ENCODE data around the gene PCNT. TPM values are rescaled to one million over a fixed set of nuclear protein-coding genes. Genes with fewer than 3 reads are reported as not detected.
"Not testable (repeated sequence)": the region's sequence is repeated elsewhere in the genome, so short reads cannot be mapped to it uniquely, and the experiment has no call there.

PCNT gene
- total RNA-seq, 3 donors from 2014 or later, result 25.2 to 31.0 (median 28.5) TPM

- no peak for DNase-seq (ENCODE audit: low spot score in 2 of 2)
- Histone ChIP-seq H3K27ac (no peak overlapping the region), H3K9me3 (no peaks in the 10 kb centered on the region), H3K27me3 (no peaks in the 10 kb centered on the region), H3K36me3 (peaks cover 4% of the 10 kb centered on the region), H3K4me1 (no peaks in the 10 kb centered on the region), H3K4me3 (no peak overlapping the region)
- intact Hi-C loops (cut with DNase I; ENCODE audit: low total_unique reads), result no loop called here
- TF ChIP-seq CTCF (IDR thresholded peaks at IDR 0.05), result no peak
- TF ChIP-seq POLR2AphosphoS5 (IDR thresholded peaks at IDR 0.05), result no peak
- no peak for TF ChIP-seq POLR2A (IDR thresholded peaks at IDR 0.05)
These were observed 118.1 kb downstream of the PCNT start for GRCh38 chr21:46441961-46442498.

GRCh38 chr21:46442938-46443337 is 119.0 kb downstream of the PCNT start:
- intact Hi-C loops (cut with DNase I; ENCODE audit: low total_unique reads), result no loop called here
- TF ChIP-seq CTCF (IDR thresholded peaks at IDR 0.05) (no peak), POLR2AphosphoS5 (IDR thresholded peaks at IDR 0.05) (no peak), POLR2A (IDR thresholded peaks at IDR 0.05) (no peak)
- DNase-seq (ENCODE audit: low spot score in 2 of 2), result no peak
- Histone ChIP-seq H3K36me3 (peaks cover 4% of the 10 kb centered on the region), H3K4me3 (no peak overlapping the region), H3K27me3 (no peaks in the 10 kb centered on the region), H3K4me1 (no peaks in the 10 kb centered on the region), H3K9me3 (no peaks in the 10 kb centered on the region), H3K27ac (no peak overlapping the region)

GRCh38 chr21:46443910-46444309 is 120.0 kb downstream of the PCNT start:
- no peak for TF ChIP-seq POLR2AphosphoS5 (IDR thresholded peaks at IDR 0.05)
- no peak for TF ChIP-seq POLR2A (IDR thresholded peaks at IDR 0.05)
- TF ChIP-seq CTCF (IDR thresholded peaks at IDR 0.05), result no peak
- Histone ChIP-seq H3K27ac (no peak overlapping the region), H3K4me3 (no peak overlapping the region), H3K9me3 (peaks cover 0 to 3% of the 10 kb centered on the region in 2 donors), H3K4me1 (no peaks in the 10 kb centered on the region), H3K36me3 (peaks cover 4% of the 10 kb centered on the region), H3K27me3 (no peaks in the 10 kb centered on the region)
- DNase-seq (ENCODE audit: low spot score in 2 of 2), result no peak
- intact Hi-C loops (cut with DNase I; ENCODE audit: low total_unique reads), result no loop called here

GRCh38 chr21:46448108-46448507 is 124.2 kb downstream of the PCNT start:
- no peaks in the 10 kb centered on the region for H3K4me1 ChIP-seq
- no peak overlapping the region for H3K4me3 ChIP-seq
- TF ChIP-seq CTCF (IDR thresholded peaks at IDR 0.05) (no peak), POLR2A (IDR thresholded peaks at IDR 0.05) (no peak), POLR2AphosphoS5 (IDR thresholded peaks at IDR 0.05) (no peak)
- DNase-seq (ENCODE audit: low spot score in 2 of 2), result no peak
- peaks cover 0 to 3% of the 10 kb centered on the region in 2 donors for H3K9me3 ChIP-seq
- no peaks in the 10 kb centered on the region for H3K36me3 ChIP-seq
- intact Hi-C loops (cut with DNase I; ENCODE audit: low total_unique reads), result no loop called here
- H3K27ac ChIP-seq, result no peak overlapping the region
- no peaks in the 10 kb centered on the region for H3K27me3 ChIP-seq

- H3K36me3 ChIP-seq; DNase-seq (ENCODE audit: low spot score in 2 of 2); intact Hi-C loops (cut with DNase I; ENCODE audit: low total_unique reads): not testable (repeated sequence)
These were observed 124.9 kb downstream of the PCNT start for GRCh38 chr21:46448855-46449254.

GRCh38 chr21:46452710-46453109 is 128.8 kb downstream of the PCNT start:
- H3K36me3 ChIP-seq, result no peaks in the 10 kb centered on the region
- TF ChIP-seq CTCF (IDR thresholded peaks at IDR 0.05) (no peak), POLR2A (IDR thresholded peaks at IDR 0.05) (no peak), POLR2AphosphoS5 (IDR thresholded peaks at IDR 0.05) (no peak)
- peaks cover 0 to 3% of the 10 kb centered on the region in 2 donors for H3K9me3 ChIP-seq
- no peak overlapping the region for H3K27ac ChIP-seq
- peaks cover 0 to 3% of the 10 kb centered on the region in 2 donors for H3K4me1 ChIP-seq
- no peak for DNase-seq (ENCODE audit: low spot score in 2 of 2)
- no peak overlapping the region for H3K4me3 ChIP-seq
- intact Hi-C loops (cut with DNase I; ENCODE audit: low total_unique reads), result no loop called here
- H3K27me3 ChIP-seq, result no peaks in the 10 kb centered on the region

More at GRCh38 chr21:46448855-46449254, 124.9 kb downstream of the PCNT start:
- not testable (repeated sequence) for H3K27me3 ChIP-seq, H3K4me3 ChIP-seq, H3K27ac ChIP-seq, H3K4me1 ChIP-seq, H3K9me3 ChIP-seq

All from breast epithelium (tissue), 4 donors.